Cerebellar cortex (tissue), 1 donor: ENCODE measurements around the gene ZNF280B.

ENCODE experiments used
- DNase-seq: peaks from one replicate; pipeline ENCODE4 v3.0.0-alpha.2; 2015; ENCODE audit warnings: low spot score

Gene ZNF280B

DNA sequence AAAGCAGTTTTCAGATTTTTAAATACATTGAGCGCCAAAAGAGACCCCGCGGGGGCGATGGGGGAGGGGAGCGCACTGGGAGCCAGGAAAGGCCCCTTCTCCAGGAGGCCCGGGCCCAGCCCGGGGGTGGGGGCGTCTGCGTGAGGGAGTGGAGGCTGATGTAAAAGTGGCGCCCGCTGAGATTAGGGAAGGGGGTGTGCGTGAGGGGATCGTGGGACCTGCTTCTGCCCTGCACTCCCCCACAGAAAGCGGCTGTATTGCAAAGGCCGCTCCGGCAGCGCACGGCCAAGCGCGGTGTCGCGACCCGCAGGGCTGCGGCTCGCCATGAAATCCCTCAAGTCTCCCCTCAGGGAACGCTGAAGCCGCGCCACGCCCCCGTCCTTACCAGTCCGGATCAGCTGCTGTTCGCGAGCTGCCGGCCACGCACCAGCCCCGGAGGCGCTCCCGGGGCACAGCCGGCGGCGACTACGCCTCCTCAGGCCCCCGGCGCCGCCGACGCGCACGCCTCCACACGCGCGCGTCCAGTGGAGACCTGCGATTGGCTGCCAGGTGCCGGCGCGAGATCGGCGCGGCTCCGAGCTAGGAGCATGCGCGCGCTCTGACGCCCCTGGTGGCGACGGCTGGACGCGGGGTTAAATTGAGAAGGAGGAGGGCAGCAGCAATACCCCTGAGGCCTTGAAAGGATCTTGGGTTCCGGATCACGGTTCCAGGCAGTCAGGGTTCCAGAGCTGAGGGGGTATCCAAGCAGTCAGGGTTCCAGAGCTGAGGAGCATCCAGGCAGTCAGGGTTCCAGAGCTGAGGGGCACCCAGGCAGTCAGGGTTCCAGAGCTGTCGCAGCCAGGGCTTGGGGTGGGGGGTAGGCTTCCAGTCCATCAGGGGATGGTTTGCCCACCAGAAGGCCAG, at the start of gene ZNF280B:
TSS of gene ZNF280B (minus strand) at position 469 of the 903 bp plus-strand sequence. CDS start 19,344 bp downstream, outside the sequence.
- peak; percentile 77 for DNase-seq

GRCh38 chr22:22556995-22557925, 48.7 kb upstream of the ZNF280B start:
- no peak for DNase-seq

- DNase-seq, result no peak
These were observed 48.0 kb upstream of the ZNF280B start for GRCh38 chr22:22556578-22556977.

DNA sequence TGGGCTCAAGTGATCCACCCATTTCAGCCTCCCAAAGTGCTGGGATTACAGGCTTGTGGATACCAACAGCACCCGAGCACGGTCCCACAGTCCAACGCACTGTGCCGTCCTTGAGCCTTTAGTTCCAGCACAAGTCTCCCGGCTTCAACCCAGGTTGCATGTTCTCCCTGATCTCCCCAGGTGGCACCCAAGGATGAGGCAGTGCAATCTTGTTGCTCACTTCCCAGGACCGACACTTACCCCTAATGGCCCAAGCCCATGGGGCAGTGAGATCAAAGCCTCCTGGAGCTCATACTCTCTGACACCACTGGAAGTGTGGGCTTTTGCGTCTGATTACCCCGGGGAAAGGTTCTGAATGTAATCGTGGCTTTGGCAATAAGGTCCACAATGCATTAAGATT, 47.1 kb upstream of the ZNF280B start:
- no peak for DNase-seq

GRCh38 chr22:22554587-22555284, 46.2 kb upstream of the ZNF280B start:
- DNase-seq, result no peak

DNA sequence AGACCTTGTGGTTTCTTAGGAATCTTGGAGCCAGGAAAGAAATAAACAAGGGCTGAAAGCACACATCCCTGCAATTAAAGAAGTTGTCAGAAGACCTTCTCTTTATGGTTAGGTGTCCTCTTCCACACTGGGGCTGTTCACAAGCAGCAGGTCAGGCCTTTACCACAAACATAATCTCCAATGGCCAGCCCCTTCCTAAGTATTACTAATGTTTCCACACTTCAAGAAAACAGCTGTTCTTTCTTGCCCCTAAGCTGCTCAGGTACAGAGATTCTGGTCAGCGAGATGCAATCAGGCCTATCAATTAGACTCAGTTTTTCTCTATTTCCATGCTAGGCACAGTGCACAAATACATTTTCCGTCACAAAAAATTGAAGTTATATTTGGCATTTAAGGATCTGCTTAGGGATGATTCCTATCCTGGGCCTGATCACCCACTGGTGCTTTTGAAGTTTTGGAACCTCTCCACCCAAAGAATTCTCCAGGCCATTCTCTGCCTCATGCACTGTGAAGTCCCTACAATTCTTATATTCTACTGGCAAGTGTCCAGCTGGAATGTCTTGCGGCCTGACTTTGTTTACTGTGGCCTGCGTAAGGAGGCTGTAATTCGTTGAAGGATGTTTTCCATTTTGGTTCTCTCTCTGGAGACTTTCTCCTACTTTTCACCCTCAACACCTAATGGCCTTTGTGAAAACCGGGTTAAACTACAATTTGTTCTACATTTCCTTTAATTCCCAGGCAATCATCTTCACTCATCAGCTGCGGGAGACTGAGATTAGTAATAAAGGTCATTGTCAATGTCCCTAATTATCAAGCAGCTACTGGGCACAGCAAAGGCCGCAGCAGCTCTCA, 45.4 kb upstream of the ZNF280B start:
- DNase-seq, result no peak

DNA sequence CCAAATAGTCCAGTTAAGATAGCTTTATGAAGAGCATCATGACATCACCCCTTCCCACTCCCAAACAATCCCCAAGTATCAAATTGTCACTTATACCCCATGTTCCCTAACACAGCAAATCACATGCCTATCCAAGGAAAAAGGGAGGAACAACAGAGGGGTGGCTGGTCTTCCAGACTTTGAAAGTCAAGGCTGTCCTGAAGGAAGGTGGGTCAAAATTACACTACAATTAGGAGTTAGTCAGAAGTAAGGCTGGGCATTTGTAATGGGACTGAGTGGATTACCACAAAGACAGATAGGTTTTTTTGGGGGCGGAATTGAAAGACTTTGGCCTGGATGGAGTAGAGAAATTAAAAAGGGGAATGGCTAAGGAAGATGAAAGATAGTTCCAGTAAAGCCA, 44.6 kb upstream of the ZNF280B start:
- DNase-seq, result no peak

GRCh38 chr22:22552630-22553029, 44.1 kb upstream of the ZNF280B start:
- DNase-seq, result peak; percentile 33

GRCh38 chr22:22550789-22551434, 42.4 kb upstream of the ZNF280B start:
- DNase-seq, result no peak

- no peak for DNase-seq
These were observed 40.4 kb upstream of the ZNF280B start for GRCh38 chr22:22548910-22549309.

DNA sequence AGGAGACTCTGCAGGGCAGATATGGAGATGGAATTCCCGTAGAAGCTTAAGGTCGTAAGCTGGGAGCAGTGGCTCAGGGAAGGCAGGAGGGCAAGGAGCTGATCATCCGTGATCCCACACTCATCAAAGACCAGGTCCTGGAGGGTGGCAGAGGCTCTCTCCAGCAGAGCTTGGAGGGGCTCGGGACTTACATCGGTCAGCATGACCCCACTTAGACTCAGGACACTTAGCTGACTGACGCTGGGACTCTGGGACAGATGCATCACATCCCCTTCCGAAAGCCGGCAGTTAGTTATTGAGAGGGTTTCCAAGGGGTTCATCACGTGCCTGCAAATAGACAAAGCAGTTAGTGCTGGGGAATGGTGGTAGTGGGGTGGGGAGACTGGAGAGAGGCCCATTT, 39.8 kb upstream of the ZNF280B start:
- DNase-seq, result no peak

DNA sequence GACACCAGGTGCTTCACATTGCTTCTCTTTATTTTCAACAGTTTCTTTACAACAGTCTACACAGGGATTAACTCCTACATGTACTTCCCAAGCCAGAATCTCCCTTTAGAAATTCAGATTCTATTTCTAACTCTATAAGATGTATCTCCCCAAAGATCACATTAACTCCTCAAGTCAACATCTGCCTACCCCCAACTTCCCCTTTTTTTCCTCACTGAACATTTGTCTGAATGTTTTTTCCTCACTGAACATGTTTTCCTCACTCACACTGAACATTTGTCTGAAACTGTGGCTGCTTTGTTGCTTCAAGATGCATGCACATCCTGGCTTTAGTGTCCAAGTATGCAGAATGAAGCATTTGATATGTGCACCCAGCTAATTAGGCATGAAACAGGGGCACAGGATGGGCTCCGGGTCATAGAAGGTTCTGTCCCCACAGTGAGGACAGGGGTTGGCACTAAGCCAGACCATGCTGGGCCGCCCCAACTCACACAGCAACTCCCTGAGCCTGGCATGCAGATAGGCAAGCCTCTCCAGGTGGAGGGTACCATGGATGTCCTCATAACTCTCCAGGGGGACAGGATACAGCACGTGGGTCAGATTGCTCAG, 39.3 kb upstream of the ZNF280B start:
- DNase-seq, result no peak

DNA sequence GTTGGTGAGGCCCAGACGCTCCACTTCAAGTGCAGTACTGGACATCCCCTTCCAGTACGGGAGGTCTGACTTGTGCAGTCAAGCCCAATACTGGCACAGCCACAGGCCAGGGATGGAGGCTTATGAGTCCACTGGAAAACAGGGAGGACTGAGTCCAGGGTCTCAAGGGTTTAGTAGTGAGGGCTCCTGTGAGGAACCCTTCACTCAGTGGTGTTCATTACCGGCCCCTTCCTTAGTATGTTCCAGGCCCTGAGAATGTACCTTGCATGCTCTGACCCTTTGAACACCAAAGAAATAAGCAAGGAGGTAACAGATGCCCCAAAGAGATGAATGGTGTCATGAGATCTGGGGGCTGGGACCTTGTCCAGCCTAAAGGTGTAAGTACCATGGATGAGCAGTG, 38.7 kb upstream of the ZNF280B start:
- no peak for DNase-seq

DNA sequence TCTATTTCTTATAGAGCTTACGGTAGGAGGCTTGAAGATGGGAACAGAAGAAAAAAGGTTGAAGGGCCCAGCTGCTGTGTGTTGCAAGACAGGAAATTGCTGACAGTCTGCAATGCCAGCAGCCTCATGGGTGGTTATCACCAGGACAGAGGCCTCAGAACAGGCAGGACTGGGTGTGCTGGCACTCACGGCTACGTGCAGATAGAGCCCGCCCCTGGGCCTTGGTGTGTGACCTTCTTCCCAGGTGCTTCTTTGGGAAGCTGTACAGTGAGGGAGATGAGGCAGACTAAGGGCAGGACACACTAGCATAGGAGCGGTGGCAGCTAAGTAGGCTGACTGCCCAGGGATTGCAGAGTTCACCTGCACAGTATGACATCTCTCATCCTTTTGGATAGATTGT, 37.9 kb upstream of the ZNF280B start:
- DNase-seq, result no peak

- DNase-seq, result no peak
These were observed 36.5 kb upstream of the ZNF280B start for GRCh38 chr22:22545084-22545483.

GRCh38 chr22:22538226-22538989, 29.9 kb upstream of the ZNF280B start:
- DNase-seq, result no peak

DNA sequence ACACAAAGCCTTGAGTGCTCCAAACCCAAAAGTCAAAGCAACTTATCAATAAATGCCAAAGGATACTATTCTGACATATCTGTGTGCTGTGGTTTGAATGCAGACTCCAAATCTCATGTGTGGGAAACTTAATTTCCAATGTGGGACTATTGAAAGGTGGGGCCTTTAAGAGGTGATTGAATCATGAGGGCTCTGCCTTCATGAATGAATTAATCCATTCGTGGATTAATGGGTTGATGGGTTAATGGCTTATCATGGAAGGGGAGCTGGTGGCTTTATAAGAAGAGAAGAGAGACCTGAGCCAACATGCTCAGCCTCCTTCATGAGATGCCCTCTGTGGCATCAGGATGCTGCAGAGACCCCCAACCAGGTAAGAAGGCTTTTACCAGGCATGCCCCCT, 28.4 kb upstream of the ZNF280B start:
- DNase-seq, result no peak

DNA sequence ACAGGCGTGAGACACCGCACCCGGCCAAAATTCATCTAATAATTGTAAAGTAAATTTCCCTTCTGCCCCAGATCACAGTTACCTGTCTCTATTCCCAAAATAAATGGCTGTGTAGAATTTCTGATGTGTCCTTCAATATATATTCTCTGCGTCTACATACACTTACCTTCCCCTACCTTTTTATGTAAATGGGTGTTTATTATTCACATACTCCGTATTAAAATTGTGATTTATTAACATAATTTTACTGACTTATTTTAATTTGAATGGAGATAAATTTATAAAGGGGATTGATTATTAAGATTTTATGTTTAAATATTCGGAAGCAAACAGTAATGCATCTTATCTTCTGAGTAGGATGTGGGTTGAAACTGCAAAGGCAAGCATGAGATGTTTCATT, 28.0 kb upstream of the ZNF280B start:
- no peak for DNase-seq

DNA sequence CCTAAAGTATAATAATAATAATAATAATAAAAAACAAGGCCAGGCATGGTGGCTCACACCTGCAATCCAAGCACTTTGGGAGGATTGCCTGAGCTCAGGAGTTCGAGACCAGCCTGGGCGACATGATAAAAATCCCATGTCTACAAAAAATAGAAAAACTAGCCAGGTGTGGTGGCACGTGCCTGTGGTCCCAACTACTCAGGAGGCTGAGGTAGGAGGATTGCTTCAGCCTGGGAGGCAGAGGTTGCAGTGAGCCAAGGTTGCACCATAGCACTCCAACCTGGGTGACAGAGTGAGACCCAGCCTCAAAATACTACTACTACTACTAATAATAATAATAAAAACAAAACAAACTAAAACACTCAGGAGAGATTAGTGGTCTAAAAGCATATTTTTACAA, 27.1 kb upstream of the ZNF280B start:
- no peak for DNase-seq
